ENCODE data around the gene SLC6A6. TPM values are rescaled to one million over a fixed set of nuclear protein-coding genes. Genes with fewer than 3 reads are reported as not detected.

The SLC6A6 gene
- total RNA-seq, 2 donors from 2014 or later: 4.9 to 5.7 TPM

DNA sequence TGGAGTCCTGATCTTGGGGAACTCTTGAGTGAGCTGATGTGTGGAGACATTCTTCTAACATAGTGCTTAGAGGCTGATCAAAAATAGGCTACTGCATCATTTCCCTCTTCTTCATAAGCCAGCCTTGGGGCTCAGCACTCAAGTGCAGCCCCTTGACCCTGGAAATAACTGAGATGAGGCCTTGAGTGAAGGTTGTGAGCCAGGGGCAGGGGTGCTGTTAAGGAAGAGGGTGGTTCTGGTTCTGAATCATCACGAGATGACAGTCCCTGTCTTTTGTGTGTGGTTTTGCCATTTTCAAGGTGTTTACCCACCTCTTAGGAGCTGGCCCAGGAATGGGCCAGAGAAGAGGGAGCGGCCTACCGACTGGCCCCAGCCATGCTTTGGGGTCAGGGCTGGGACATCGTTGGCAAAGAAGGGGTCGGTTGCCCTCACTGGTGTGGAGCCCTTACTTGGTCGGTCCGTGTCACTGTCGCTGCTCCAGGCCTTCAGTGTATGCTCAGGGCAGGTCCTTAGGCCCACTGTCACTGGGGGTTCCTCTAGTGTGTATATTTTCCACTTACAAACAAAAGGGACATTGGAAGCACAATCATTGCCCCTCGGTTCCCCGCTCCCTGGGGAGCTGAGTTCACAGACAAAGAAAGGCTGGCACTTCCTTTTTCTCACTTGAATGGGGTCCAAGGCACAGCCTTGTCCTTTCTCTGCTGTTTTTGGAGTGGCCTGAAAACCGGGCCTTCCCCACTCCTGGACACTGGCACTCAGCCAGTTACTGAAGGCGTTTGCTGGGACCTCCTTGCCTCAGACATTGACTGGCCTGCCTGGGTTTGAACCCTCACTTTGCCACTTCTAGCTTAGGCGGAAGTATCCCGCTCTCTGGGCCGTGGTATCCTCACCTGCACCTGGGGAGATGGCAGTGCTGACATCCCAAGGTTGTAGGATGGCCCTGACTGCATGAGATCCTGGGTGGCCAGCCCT is 46.6 kb downstream of the SLC6A6 start:
- H3K27me3 ChIP-seq: no peaks in the 10 kb centered on the region
- intact Hi-C loops (cut with DNase I): no loop called here
- H3K9me3 ChIP-seq: no peaks in the 10 kb centered on the region
- H3K36me3 ChIP-seq (replicated peaks in 1 of 2; ENCODE audit: insufficient read depth in 1 of 2, low read depth in 2 of 2): no peaks in the 10 kb centered on the region
- ATAC-seq: no peak
- H3K27ac ChIP-seq: no peak overlapping the region
- peaks cover 26% of the 10 kb centered on the region for H3K4me1 ChIP-seq
- DNase-seq: no peak
- H3K4me3 ChIP-seq: no peak overlapping the region
- WGBS, 2 donors: 74 to 82% methylated on average over 11 to 15 of the region's 15 CpGs
- TF ChIP-seq, protein P1, sequence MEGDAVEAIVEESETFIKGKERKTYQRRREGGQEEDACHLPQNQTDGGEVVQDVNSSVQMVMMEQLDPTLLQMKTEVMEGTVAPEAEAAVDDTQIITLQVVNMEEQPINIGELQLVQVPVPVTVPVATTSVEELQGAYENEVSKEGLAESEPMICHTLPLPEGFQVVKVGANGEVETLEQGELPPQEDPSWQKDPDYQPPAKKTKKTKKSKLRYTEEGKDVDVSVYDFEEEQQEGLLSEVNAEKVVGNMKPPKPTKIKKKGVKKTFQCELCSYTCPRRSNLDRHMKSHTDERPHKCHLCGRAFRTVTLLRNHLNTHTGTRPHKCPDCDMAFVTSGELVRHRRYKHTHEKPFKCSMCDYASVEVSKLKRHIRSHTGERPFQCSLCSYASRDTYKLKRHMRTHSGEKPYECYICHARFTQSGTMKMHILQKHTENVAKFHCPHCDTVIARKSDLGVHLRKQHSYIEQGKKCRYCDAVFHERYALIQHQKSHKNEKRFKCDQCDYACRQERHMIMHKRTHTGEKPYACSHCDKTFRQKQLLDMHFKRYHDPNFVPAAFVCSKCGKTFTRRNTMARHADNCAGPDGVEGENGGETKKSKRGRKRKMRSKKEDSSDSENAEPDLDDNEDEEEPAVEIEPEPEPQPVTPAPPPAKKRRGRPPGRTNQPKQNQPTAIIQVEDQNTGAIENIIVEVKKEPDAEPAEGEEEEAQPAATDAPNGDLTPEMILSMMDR (IDR thresholded peaks at IDR 0.05): no peak
- TF ChIP-seq POLR2A (IDR thresholded peaks at IDR 0.05): no peak

DNA sequence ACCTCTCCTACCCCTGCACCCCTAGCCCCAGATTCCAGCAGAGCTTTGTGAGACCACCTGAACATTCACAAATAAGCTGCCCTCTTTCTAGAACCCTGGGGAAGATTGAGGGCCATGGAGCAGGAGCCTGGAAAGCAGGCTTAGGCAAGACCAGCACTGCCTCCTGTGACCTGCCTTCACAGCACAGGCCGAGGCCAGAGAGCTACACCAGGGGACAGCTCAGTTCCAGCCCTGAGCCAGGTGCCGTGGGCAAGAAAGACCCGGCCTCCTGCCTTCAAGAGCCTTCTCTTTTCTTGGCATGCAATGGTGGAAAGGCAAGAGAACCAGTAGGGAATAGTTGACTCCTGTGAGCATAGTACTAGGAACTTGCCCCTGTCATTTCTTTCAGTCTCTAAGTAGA is 48.1 kb downstream of the SLC6A6 start:
- H3K4me1 ChIP-seq: peaks cover 41% of the 10 kb centered on the region
- no peak overlapping the region for H3K4me3 ChIP-seq
- ATAC-seq (no peak), DNase-seq (no peak)
- H3K27me3 ChIP-seq: no peaks in the 10 kb centered on the region
- H3K27ac ChIP-seq: no peak overlapping the region
- H3K36me3 ChIP-seq (replicated peaks in 1 of 2; ENCODE audit: insufficient read depth in 1 of 2, low read depth in 2 of 2): no peaks in the 10 kb centered on the region
- intact Hi-C loops (cut with DNase I): no loop called here
- H3K9me3 ChIP-seq: no peaks in the 10 kb centered on the region
- 100% methylated on average over 2 to 3 of the region's 3 CpGs for WGBS, 2 donors
- TF ChIP-seq, protein P1 (IDR thresholded peaks at IDR 0.05): no peak
- no peak for TF ChIP-seq POLR2A (IDR thresholded peaks at IDR 0.05)

DNA sequence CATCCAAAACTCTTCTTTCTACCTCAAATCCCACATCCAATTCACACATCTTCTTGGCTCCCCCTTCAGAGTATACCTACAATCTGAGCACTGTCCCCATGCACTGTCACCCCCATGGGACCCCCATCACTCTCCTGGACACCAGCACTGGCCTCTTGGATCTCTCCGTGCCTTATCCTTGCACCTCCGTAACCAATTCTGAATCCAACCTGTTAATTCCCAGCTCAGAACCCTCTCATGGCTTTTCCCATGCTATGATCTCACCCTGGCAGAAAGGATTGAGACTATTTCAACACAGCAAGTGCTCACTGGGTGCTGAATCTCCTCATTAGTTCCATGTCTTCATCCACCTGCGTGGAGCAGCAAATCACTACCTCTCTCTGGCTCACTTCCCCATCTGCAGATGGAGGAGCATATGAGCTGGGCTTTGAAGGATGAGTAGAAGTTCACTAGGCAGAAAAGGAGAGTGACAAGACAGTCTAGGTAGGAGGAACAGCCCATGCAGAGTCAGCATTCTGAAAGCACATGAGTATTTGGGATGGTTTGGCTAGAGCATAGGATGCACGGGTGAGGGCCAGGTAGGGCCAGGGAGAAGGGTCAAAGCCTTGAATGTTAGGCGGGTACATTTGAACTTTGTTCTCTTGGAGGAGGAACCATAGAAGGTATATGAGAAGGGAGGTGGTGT is 48.7 kb downstream of the SLC6A6 start:
- TF ChIP-seq, protein P1 (IDR thresholded peaks at IDR 0.05): no peak
- no peak for TF ChIP-seq POLR2A (IDR thresholded peaks at IDR 0.05)
- ATAC-seq (no peak), DNase-seq (no peak)
- WGBS, 2 donors: 85 to 91% methylated on average over 5 of the region's 5 CpGs
- no peaks in the 10 kb centered on the region for H3K9me3 ChIP-seq
- no peak overlapping the region for H3K4me3 ChIP-seq
- peaks cover 45% of the 10 kb centered on the region for H3K4me1 ChIP-seq
- intact Hi-C loops (cut with DNase I): no loop called here
- no peak overlapping the region for H3K27ac ChIP-seq
- no peaks in the 10 kb centered on the region for H3K36me3 ChIP-seq (replicated peaks in 1 of 2; ENCODE audit: insufficient read depth in 1 of 2, low read depth in 2 of 2)
- H3K27me3 ChIP-seq: no peaks in the 10 kb centered on the region

DNA sequence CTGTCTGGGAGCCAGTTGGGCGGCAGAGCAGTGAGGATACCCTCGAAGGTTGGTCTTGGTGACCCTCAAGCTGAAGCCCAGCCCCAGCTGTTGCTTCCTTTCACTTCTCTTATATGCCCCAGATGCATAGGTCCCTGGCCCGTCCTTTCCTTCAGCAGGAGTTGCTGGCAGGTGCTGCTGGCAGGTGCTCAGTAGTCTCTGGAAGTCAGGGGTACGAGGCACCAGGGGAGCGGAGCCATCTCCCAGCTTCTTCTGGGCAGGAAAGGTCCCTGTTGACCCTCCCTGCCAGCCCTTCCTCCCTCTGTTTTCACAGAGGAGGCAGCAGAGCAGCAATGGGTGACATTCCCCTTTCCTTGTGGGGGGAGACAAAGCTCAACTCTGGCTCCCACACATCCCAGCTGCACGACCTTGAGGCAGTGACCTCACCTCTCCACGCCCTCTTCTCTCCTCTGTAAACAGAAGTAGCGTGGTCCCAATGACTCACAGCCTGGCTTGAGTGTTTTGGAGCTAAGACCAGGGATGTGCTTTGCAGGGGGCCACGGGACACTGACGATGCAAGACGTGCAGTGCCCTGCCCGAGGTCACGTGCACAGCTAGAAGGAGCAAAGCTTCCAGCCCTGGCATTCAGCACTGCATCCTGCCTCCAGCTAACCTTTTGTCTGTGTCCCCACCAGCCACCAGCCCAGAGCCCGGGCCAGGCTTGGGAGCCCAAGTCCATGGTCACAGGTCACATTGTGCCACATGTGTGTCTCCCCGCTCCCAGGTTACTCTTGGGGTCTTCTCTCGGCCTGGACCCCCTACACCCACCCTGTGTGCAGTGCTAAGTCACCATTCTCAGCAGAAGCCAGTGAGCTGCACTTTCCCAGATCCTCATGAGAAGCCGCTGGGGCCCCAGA is 49.7 kb downstream of the SLC6A6 start:
- intact Hi-C loops (cut with DNase I): no loop called here
- Histone ChIP-seq H3K36me3 (replicated peaks in 1 of 2; ENCODE audit: insufficient read depth in 1 of 2, low read depth in 2 of 2) (no peaks in the 10 kb centered on the region), H3K27me3 (no peaks in the 10 kb centered on the region), H3K9me3 (no peaks in the 10 kb centered on the region), H3K27ac (peak overlapping the region; percentile 53 to 88 (median 78)), H3K4me3 (no peak overlapping the region), H3K4me1 (peaks cover 46% of the 10 kb centered on the region)
- DNase-seq: peak; percentile 31 to 70 (median 56)
- TF ChIP-seq POLR2A (IDR thresholded peaks at IDR 0.05): no peak
- TF ChIP-seq, protein P1 (IDR thresholded peaks at IDR 0.05): no peak
- 56 to 59% methylated on average over 8 to 17 of the region's 17 CpGs for WGBS, 2 donors
- peak; percentile 21 for ATAC-seq

All from body of pancreas (tissue), 4 donors.